SK-N-SH (cell line): ENCODE results near the gene SH3PXD2B. TPM values are rescaled to one million over a fixed set of nuclear protein-coding genes. Genes with fewer than 3 reads are reported as not detected.

Experiments
- CTCF ChIA-PET: fragments of 300-600, 350-600 bp; formaldehyde crosslinking; extraction: SDS; loops from one replicate; lab custom pipeline; 2021; lab: Yijun Ruan, JAX
- POLR2A ChIA-PET: fragments of 350-600 bp; sonication (Branson Sonifier 250); formaldehyde crosslinking; extraction: SDS; loops from one replicate; lab custom pipeline; 2020; ENCODE audit warnings: antibody characterized with exemption, inconsistent platforms; lab: Yijun Ruan, JAX
- DNase-seq: peaks from one replicate; pipeline ENCODE4 v3.0.0; 2012
- H2AFZ ChIP-seq: fragments of 200-600 bp; sonication (generic); 2 replicates; pipeline ENCODE4 v1.8.1; 2016; ENCODE audit warnings: antibody characterized with exemption, mild to moderate bottlenecking, low read depth
- H3F3A ChIP-seq: fragments of 200-600 bp; sonication (generic); replicated peaks from 2 replicates; pipeline ENCODE3; 2016; ENCODE audit warnings: antibody characterized with exemption, mild to moderate bottlenecking; ENCODE audit not compliant: insufficient read depth
- H3K27ac ChIP-seq, 2 experiments: fragments of 200-500 bp in 1 of 2; fragments of 200-600 bp in 1 of 2; sonication (Bioruptor generic) in 1 of 2; sonication (generic), shearing (Covaris generic) in 1 of 2; 2 replicates each; pipeline versions ENCODE4 v1.5.1 to v1.6.1; 2014 to 2016; ENCODE audit warnings: low read depth in 2 of 2, inconsistent platforms in 1 of 2, low read length in 1 of 2, mild to moderate bottlenecking in 1 of 2, mixed read lengths in 1 of 2
- H3K27me3 ChIP-seq: fragments of 200-600 bp; sonication (generic), shearing (Covaris generic); 2 replicates; pipeline ENCODE4 v1.6.1; 2016; ENCODE audit warnings: mixed run types; ENCODE audit not compliant: insufficient read depth
- H3K36me3 ChIP-seq, 2 experiments: fragments of 200-500 bp in 1 of 2; fragments of 200-600 bp in 1 of 2; sonication (Bioruptor generic) in 1 of 2; sonication (generic) in 1 of 2; replicated peaks in 1 of 2; 2 replicates each; pipeline versions ENCODE3 to v1.5.1; 2014 to 2016; ENCODE audit warnings: low read length in 1 of 2, mild to moderate bottlenecking in 1 of 2; ENCODE audit not compliant: insufficient read depth in 2 of 2, control insufficient read depth in 1 of 2
- H3K4me1 ChIP-seq, 2 experiments: fragments of 200-500 bp in 1 of 2; fragments of 200-600 bp in 1 of 2; sonication (Bioruptor generic) in 1 of 2; sonication (generic), shearing (Covaris generic) in 1 of 2; 2 replicates each; pipeline versions ENCODE4 v1.5.1 to v1.6.1; 2014 to 2016; ENCODE audit warnings: low read depth in 1 of 2, low read length in 1 of 2, mixed run types in 1 of 2; ENCODE audit not compliant: insufficient read depth in 2 of 2, control insufficient read depth in 1 of 2
- H3K4me2 ChIP-seq: fragments of 200-600 bp; sonication (generic), shearing (Covaris generic); 2 replicates; pipeline ENCODE4 v1.6.1; 2017; ENCODE audit warnings: mixed run types
- H3K4me3 ChIP-seq, 2 experiments: fragments of 200-500 bp in 1 of 2; fragments of 200-600 bp in 1 of 2; sonication (Bioruptor generic) in 1 of 2; sonication (generic), shearing (Covaris generic) in 1 of 2; 2 replicates each; pipeline versions ENCODE4 v1.5.1 to v1.8.1; 2014 to 2016; ENCODE audit warnings: low read depth in 2 of 2, inconsistent platforms in 1 of 2, low read length in 1 of 2, mild to moderate bottlenecking in 1 of 2, mixed read lengths in 1 of 2, moderate library complexity in 1 of 2
- H3K79me2 ChIP-seq: fragments of 200-600 bp; sonication (generic); 2 replicates; pipeline ENCODE4 v1.8.1; 2017; ENCODE audit warnings: mild to moderate bottlenecking; ENCODE audit not compliant: insufficient read depth
- H3K9ac ChIP-seq: fragments of 200-600 bp; sonication (generic); 2 replicates; pipeline ENCODE4 v1.6.1; 2017; ENCODE audit warnings: mixed run types
- H3K9me2 ChIP-seq: fragments of 200-600 bp; sonication (generic); 2 replicates; pipeline ENCODE4 v1.6.1; 2017; ENCODE audit warnings: mixed run types
- H3K9me3 ChIP-seq: fragments of 200-600 bp; sonication (generic); 2 replicates; pipeline ENCODE4 v1.6.1; 2017; ENCODE audit warnings: mixed run types, mild to moderate bottlenecking, moderate library complexity
- H4K20me1 ChIP-seq: fragments of 200-600 bp; sonication (generic); 2 replicates; pipeline ENCODE4 v1.6.1; 2017; ENCODE audit warnings: mild to moderate bottlenecking, mixed run types; ENCODE audit not compliant: insufficient read depth
- CTCF ChIP-seq: fragments of 200-600 bp; sonication (generic); IDR thresholded peaks from 2 replicates; pipeline ENCODE4 v1.6.1; 2017; ENCODE audit warnings: antibody characterized with exemption, mild to moderate bottlenecking, moderate library complexity
- FOSL2 ChIP-seq: IDR thresholded peaks from 2 replicates; pipeline ENCODE4 v1.4.0; 2012; ENCODE audit warnings: low read depth, mild to moderate bottlenecking, moderate library complexity, borderline replicate concordance
- FOXM1 ChIP-seq: IDR thresholded peaks from 2 replicates; pipeline ENCODE4 v1.4.0; 2012; ENCODE audit warnings: low read depth, mild to moderate bottlenecking
- GABPA ChIP-seq: IDR thresholded peaks from 2 replicates; pipeline ENCODE4 v1.4.0; 2012; ENCODE audit warnings: low read depth, mild to moderate bottlenecking
- GATA2 ChIP-seq: sonication (generic); formaldehyde crosslinking; IDR thresholded peaks from 2 replicates; pipeline ENCODE4 v1.5.0; 2020; ENCODE audit warnings: mild to moderate bottlenecking, missing genetic modification reagents
- JUND ChIP-seq: IDR thresholded peaks from 2 replicates; pipeline ENCODE4 v1.4.0; 2012
- MXI1 ChIP-seq: IDR thresholded peaks from 2 replicates; pipeline ENCODE4 v1.6.1; 2012; ENCODE audit warnings: mild to moderate bottlenecking, low read depth, low read length, improper control_type of control experiment
- PBX3 ChIP-seq: IDR thresholded peaks from 2 replicates; pipeline ENCODE4; 2012
- RFX5 ChIP-seq: IDR thresholded peaks from 2 replicates; pipeline ENCODE4 v1.6.1; 2012; ENCODE audit warnings: mild to moderate bottlenecking, improper control_type of control experiment, low read length
- TCF12 ChIP-seq: IDR thresholded peaks from 2 replicates; pipeline ENCODE4 v1.4.0; 2012
- TEAD4 ChIP-seq: IDR thresholded peaks from 2 replicates; pipeline ENCODE4 v1.4.0; 2012; ENCODE audit warnings: mild to moderate bottlenecking, borderline replicate concordance; ENCODE audit not compliant: insufficient read depth
- YY1 ChIP-seq: IDR thresholded peaks from 2 replicates; pipeline ENCODE4 v1.4.0; 2012; ENCODE audit warnings: low read depth, mild to moderate bottlenecking
- WGBS: methylation state at CpG from one replicate; pipeline ENCODE4 v1.1.6; 2017; ENCODE audit warnings: low lambda C conversion rate; 5-methylcytosine and 5-hydroxymethylcytosine counted together
- polyA plus RNA-seq, 3 experiments: library from polyadenylated mRNA; depleted of rRNA; stranded (reverse); fragments of >200 nt; gene quantifications; 2 replicates each; pipeline ENCODE4 v1.2.3, GENCODE V29; 2012

SH3PXD2B gene
- polyA plus RNA-seq, 1 of the 3 experiments (the other 2 are of a cell fraction), result 15.0 TPM

- H2AFZ ChIP-seq, result no peak overlapping the region
- peaks cover 100% of the 10 kb centered on the region for H3K79me2 ChIP-seq
- no peak overlapping the region for H3K9ac ChIP-seq
- H3K4me3 ChIP-seq, result no peak overlapping the region
- H4K20me1 ChIP-seq, result peaks cover 91% of the 10 kb centered on the region
- H3K4me2 ChIP-seq, result no peak overlapping the region
- no peaks in the 10 kb centered on the region for H3F3A ChIP-seq
- no peaks in the 10 kb centered on the region for H3K9me2 ChIP-seq
- no peaks in the 10 kb centered on the region for H3K27me3 ChIP-seq
- CTCF ChIA-PET, result no interaction called here
- peaks cover 5 to 7% of the 10 kb centered on the region in 2 experiments; a peak in 2 of 4 replicates for H3K4me1 ChIP-seq
- H3K36me3 ChIP-seq, result peaks cover 0 to 13% of the 10 kb centered on the region in 2 experiments
- POLR2A ChIA-PET, result no interaction called here
- no peak overlapping the region for H3K27ac ChIP-seq
- no peaks in the 10 kb centered on the region for H3K9me3 ChIP-seq
- 93% methylated on average over 3 of the region's 3 CpGs for WGBS
- no peak for TF ChIP-seq YY1
- TF ChIP-seq CTCF, result no peak
- TF ChIP-seq TCF12, result no peak
- TF ChIP-seq GATA2 (CRISPR knock-in tag), result no peak
- TF ChIP-seq GABPA, result no peak
- no peak for TF ChIP-seq JUND
- TF ChIP-seq TEAD4, result no peak
- no peak for TF ChIP-seq FOSL2
- TF ChIP-seq MXI1, result no peak
- TF ChIP-seq FOXM1, result no peak
- TF ChIP-seq RFX5, result no peak
- TF ChIP-seq PBX3, result no peak
- no peak for DNase-seq
These were observed 178.1 kb downstream of the SH3PXD2B start for GRCh38 chr5:172276214-172276613.

Other genes starting within 250 kb of the SH3PXD2B start
- 13.8 and 15.5 TPM in 2 replicates for gene UBTD2, start 170.8 kb downstream of the SH3PXD2B start, polyA plus RNA-seq (2012; rRNA removed)
- gene NEURL1B, start 186.7 kb upstream of the SH3PXD2B start, polyA plus RNA-seq (2012; rRNA removed), result 2.2 and 2.8 TPM in 2 replicates